Stomach (tissue), 9 donors: ENCODE results near the gene ADCK2. TPM values are rescaled to one million over a fixed set of nuclear protein-coding genes. Genes with fewer than 3 reads are reported as not detected.
"Not testable (repeated sequence)": the region's sequence is repeated elsewhere in the genome, so short reads cannot be mapped to it uniquely, and the experiment has no call there.

Experiments used
- DNase-seq, 2 donors: peaks; one replicate each; pipeline versions ENCODE4 v3.0.0 to v3.0.0-alpha.2; 2013 to 2019
- H3K27ac ChIP-seq, 5 donors: fragments of 200-600 bp in 4 of 5; sonication (generic) in 4 of 5; one replicate each; pipeline ENCODE4 v1.5.1; 2013 to 2019; ENCODE audit warnings: mild to moderate bottlenecking in 1 of 5, moderate library complexity in 1 of 5
- H3K27me3 ChIP-seq, 3 donors: fragments of 200-600 bp; sonication (generic); one replicate each; pipeline ENCODE4 v1.5.1; 2017 to 2019; ENCODE audit warnings: mixed run types in 1 of 3
- H3K36me3 ChIP-seq, 4 donors: fragments of 200-600 bp; sonication (generic); 1 replicate in 3 of 4; 2 replicates in 1 of 4; pipeline ENCODE4 v1.5.1; 2016 to 2019
- H3K4me1 ChIP-seq, 4 donors: fragments of 200-600 bp; sonication (generic); one replicate each; pipeline ENCODE4 v1.5.1; 2016 to 2019
- H3K4me3 ChIP-seq, 4 donors: fragments of 200-600 bp; sonication (generic) in 3 of 4; one replicate each; pipeline ENCODE4 v1.5.1; 2016 to 2019; ENCODE audit warnings: mild to moderate bottlenecking in 1 of 4
- H3K9me3 ChIP-seq, 4 donors: fragments of 200-600 bp; sonication (generic); one replicate each; pipeline ENCODE4 v1.5.1; 2016 to 2019
- CTCF ChIP-seq, 7 experiments: fragments of 450-650 bp in 4 of 7; fragments of 200-600 bp in 3 of 7; sonication (generic) in 3 of 7; IDR thresholded peaks; one replicate each; pipeline ENCODE4 v1.5.1; 2016 to 2019; ENCODE audit warnings: antibody characterized with exemption in 7 of 7, control low read depth in 2 of 7, mild to moderate bottlenecking in 1 of 7
- EP300 ChIP-seq: sonication (generic); formaldehyde crosslinking; IDR thresholded peaks from one replicate; pipeline ENCODE4 v1.6.1; 2017; ENCODE audit warnings: antibody characterized with exemption
- POLR2A ChIP-seq, 4 donors: fragments of 450-650 bp; IDR thresholded peaks; one replicate each; pipeline ENCODE4 v1.6.1; 2016; ENCODE audit warnings: antibody characterized with exemption in 4 of 4, control low read depth in 2 of 4, mild to moderate bottlenecking in 1 of 4, moderate library complexity in 1 of 4
- POLR2AphosphoS5 ChIP-seq, 3 donors: sonication (generic); formaldehyde crosslinking; IDR thresholded peaks; one replicate each; pipeline ENCODE4 v1.6.1; 2016; ENCODE audit warnings: antibody characterized with exemption in 3 of 3
- WGBS, 5 donors: extraction: QIAGEN DNeasy Blood & Tissue Kit in 3 of 5; methylation state at CpG; one replicate each; pipeline versions ENCODE4 v1.1.5 to v1.1.7; 2013 to 2018; 5-methylcytosine and 5-hydroxymethylcytosine counted together
- intact Hi-C: fragments of 100-400 bp; cut with DNase I; formaldehyde crosslinking; loops from one replicate; pipeline ENCODE4 v1.15.1; 2023; ENCODE audit warnings: low total_unique reads
- polyA plus RNA-seq, 3 donors: library from polyadenylated mRNA; stranded (reverse); fragments of 200-250 nt; gene quantifications; one replicate each; pipeline ENCODE4 v1.2.3, GENCODE V29; 2013
- total RNA-seq, 5 donors: library from RNA; depleted of rRNA; stranded (reverse); fragments of >200 nt; gene quantifications; one replicate each; pipeline versions ENCODE4 v1.1.0 to v1.2.3, GENCODE V29; 2014 to 2016
- donor health status: healthy with polysubstance abuse.
- donor health status: Bipolar disorder and iron deficiency.
- donor health status: healthy.

Gene ADCK2
- total and polyA plus RNA-seq, 8 donors, result 2.7 to 62.3 (median 20.7) TPM

GRCh38 chr7:140674899-140675701, 2.4 kb downstream of the ADCK2 start:
- peaks cover 5 to 32% (median 25%) of the 10 kb centered on the region in 4 donors for H3K36me3 ChIP-seq
- peak overlapping the region in 2 of 5 donors; percentile 3 to 34 for H3K27ac ChIP-seq
- TF ChIP-seq POLR2A (IDR thresholded peaks at IDR 0.05), result no peak
- no peak for TF ChIP-seq EP300
- no peak for TF ChIP-seq POLR2AphosphoS5 (IDR thresholded peaks at IDR 0.05)
- TF ChIP-seq CTCF (IDR thresholded peaks at IDR 0.05), result no peak
- WGBS, 5 donors, result 62 to 64% (median 63%) methylated on average over 8 of the region's 8 CpGs
- H3K4me3 ChIP-seq, result no peak overlapping the region
- peaks cover 25 to 38% (median 32%) of the 10 kb centered on the region in 4 donors for H3K4me1 ChIP-seq
- peak in 1 of 2 donors; percentile 73 for DNase-seq
- H3K9me3 ChIP-seq, result no peaks in the 10 kb centered on the region
- no peaks in the 10 kb centered on the region for H3K27me3 ChIP-seq
- intact Hi-C loops, result no loop called here

- 75 to 89% (median 85%) methylated on average over 4 of the region's 4 CpGs for WGBS, 5 donors
- Histone ChIP-seq H3K9me3 (no peaks in the 10 kb centered on the region), H3K4me1 (peaks cover 25 to 38% (median 32%) of the 10 kb centered on the region in 4 donors), H3K36me3 (peaks cover 8 to 39% (median 31%) of the 10 kb centered on the region in 4 donors), H3K27ac (peak overlapping the region in 2 of 5 donors; percentile 3 to 34), H3K27me3 (no peaks in the 10 kb centered on the region), H3K4me3 (no peak overlapping the region)
- DNase-seq, result no peak
- intact Hi-C loops, result no loop called here
- TF ChIP-seq EP300, result no peak
- no peak for TF ChIP-seq POLR2AphosphoS5 (IDR thresholded peaks at IDR 0.05)
- no peak for TF ChIP-seq CTCF (IDR thresholded peaks at IDR 0.05)
- no peak for TF ChIP-seq POLR2A (IDR thresholded peaks at IDR 0.05)
Observed at GRCh38 chr7:140675726-140676125, 3.0 kb downstream of the ADCK2 start.

- WGBS, 5 donors, result 80 to 90% (median 86%) methylated on average over 3 of the region's 3 CpGs
- H3K9me3 ChIP-seq, result no peaks in the 10 kb centered on the region
Observed at GRCh38 chr7:140676306-140676705, 3.6 kb downstream of the ADCK2 start.

GRCh38 chr7:140676956-140677355, 4.2 kb downstream of the ADCK2 start:
- intact Hi-C loops, result not testable (repeated sequence)

More at GRCh38 chr7:140676306-140676705, 3.6 kb downstream of the ADCK2 start:
- Histone ChIP-seq H3K4me1 (peaks cover 25 to 38% (median 32%) of the 10 kb centered on the region in 4 donors), H3K36me3 (peaks cover 11 to 45% (median 37%) of the 10 kb centered on the region in 4 donors), H3K27ac (no peak overlapping the region), H3K27me3 (no peaks in the 10 kb centered on the region), H3K4me3 (no peak overlapping the region)
- TF ChIP-seq POLR2AphosphoS5 (IDR thresholded peaks at IDR 0.05), result no peak
- TF ChIP-seq EP300, result no peak
- TF ChIP-seq POLR2A (IDR thresholded peaks at IDR 0.05), result no peak
- intact Hi-C loops, result no loop called here
- DNase-seq, result no peak

DNA sequence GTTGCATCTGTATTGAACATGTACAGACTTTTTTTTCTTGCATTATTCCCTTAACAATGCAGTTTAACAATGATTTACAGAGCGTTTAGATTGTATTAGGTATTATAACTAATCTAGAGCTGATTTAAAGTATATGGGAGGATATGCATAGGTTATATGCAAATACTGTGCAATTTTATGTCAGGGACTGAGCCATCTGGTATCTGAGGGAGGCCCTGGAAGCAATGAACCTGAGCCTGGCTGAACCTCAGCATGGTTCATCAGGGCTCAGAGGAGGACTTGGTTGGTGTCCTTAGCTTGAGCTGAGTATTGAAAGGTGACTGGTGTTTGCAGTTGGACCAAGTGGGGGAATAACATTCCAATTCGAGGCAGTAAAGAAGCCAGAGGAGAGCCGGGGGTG, 4.8 kb downstream of the ADCK2 start:
- intact Hi-C loops, result no loop called here
- Histone ChIP-seq H3K9me3 (no peaks in the 10 kb centered on the region), H3K4me1 (peaks cover 17 to 33% (median 26%) of the 10 kb centered on the region in 4 donors), H3K27ac (no peak overlapping the region), H3K27me3 (no peaks in the 10 kb centered on the region), H3K36me3 (peaks cover 20 to 56% (median 48%) of the 10 kb centered on the region in 4 donors), H3K4me3 (no peak overlapping the region)
- 86 to 96% (median 94%) methylated on average over 3 of the region's 3 CpGs for WGBS, 5 donors
- DNase-seq, result no peak
- no peak for TF ChIP-seq POLR2A (IDR thresholded peaks at IDR 0.05)
- TF ChIP-seq POLR2AphosphoS5 (IDR thresholded peaks at IDR 0.05), result no peak
- TF ChIP-seq EP300, result no peak
- TF ChIP-seq CTCF (IDR thresholded peaks at IDR 0.05), result no peak

More at GRCh38 chr7:140676956-140677355, 4.2 kb downstream of the ADCK2 start:
- 93 to 96% (median 93%) methylated on average over 11 of the region's 11 CpGs for WGBS, 5 donors
- not testable (repeated sequence) for H3K9me3 ChIP-seq, H3K4me3 ChIP-seq, H3K27me3 ChIP-seq, H3K27ac ChIP-seq
- DNase-seq, result peak in 1 of 2 donors; percentile 10
- H3K36me3 ChIP-seq, result peaks cover 17 to 51% (median 44%) of the 10 kb centered on the region in 4 donors
- H3K4me1 ChIP-seq, result peaks cover 23 to 38% (median 31%) of the 10 kb centered on the region in 4 donors
